Cardiac fibroblast (primary cell): ENCODE data around the gene MARK4.
"Not testable (repeated sequence)": the region's sequence is repeated elsewhere in the genome, so short reads cannot be mapped to it uniquely, and the experiment has no call there.

Experiments
- DNase-seq, 2 donors: peaks; one replicate each; pipeline versions ENCODE4 v3.0.0 to v3.0.0-alpha.2; 2010; ENCODE audit warnings: low read depth in 2 of 2
- H3K4me3 ChIP-seq, 2 donors: replicated peaks in 1 of 2; 1 replicate in 1 of 2; 2 replicates in 1 of 2; pipeline ENCODE4 v1.5.1; 2011; ENCODE audit warnings: low read depth in 2 of 2, low read length in 2 of 2, mild to moderate bottlenecking in 2 of 2, moderate library complexity in 1 of 2
- CTCF ChIP-seq: IDR thresholded peaks from one replicate; pipeline ENCODE4 v1.5.1; 2011; ENCODE audit warnings: low read depth, mild to moderate bottlenecking, low read length, inconsistent platforms

MARK4 gene

GRCh38 chr19:45256836-45257235 is 5.8 kb downstream of the MARK4 start:
- H3K4me3 ChIP-seq, result no peak overlapping the region
- TF ChIP-seq CTCF, result no peak
- no peak for DNase-seq

- DNase-seq, result no peak
Observed at GRCh38 chr19:45258862-45259261, 7.8 kb downstream of the MARK4 start.

GRCh38 chr19:45262570-45262969 is 11.5 kb downstream of the MARK4 start:
- no peak overlapping the region for H3K4me3 ChIP-seq
- no peak for TF ChIP-seq CTCF
- no peak for DNase-seq

More at GRCh38 chr19:45258862-45259261, 7.8 kb downstream of the MARK4 start:
- no peak overlapping the region for H3K4me3 ChIP-seq
- no peak for TF ChIP-seq CTCF

GRCh38 chr19:45263013-45263412 is 11.9 kb downstream of the MARK4 start:
- no peak for DNase-seq
- no peak overlapping the region for H3K4me3 ChIP-seq
- TF ChIP-seq CTCF, result no peak

GRCh38 chr19:45264781-45265317 is 13.8 kb downstream of the MARK4 start:
- no peak overlapping the region for H3K4me3 ChIP-seq
- no peak for DNase-seq
- TF ChIP-seq CTCF, result no peak

- no peak overlapping the region for H3K4me3 ChIP-seq
- TF ChIP-seq CTCF, result no peak
- DNase-seq, result no peak
Observed at GRCh38 chr19:45265375-45265774, 14.3 kb downstream of the MARK4 start.

- DNase-seq, result no peak
- TF ChIP-seq CTCF, result no peak
- H3K4me3 ChIP-seq, result no peak overlapping the region
Observed at GRCh38 chr19:45267296-45267695, 16.2 kb downstream of the MARK4 start.

GRCh38 chr19:45269939-45270338 is 18.9 kb downstream of the MARK4 start:
- H3K4me3 ChIP-seq, DNase-seq: not testable (repeated sequence)
